GM12892 (cell line): ENCODE measurements around the gene CXCL9.

Experiments used
- POLR2A ChIP-seq: IDR thresholded peaks from 2 replicates; pipeline ENCODE4 v1.6.1; 2011; ENCODE audit warnings: low read depth, low read length, control low read depth
- TAF1 ChIP-seq: IDR thresholded peaks from 2 replicates; pipeline ENCODE4 v1.6.1; 2011; ENCODE audit warnings: low read depth, mild to moderate bottlenecking, control low read depth, low read length, borderline replicate concordance

DNA sequence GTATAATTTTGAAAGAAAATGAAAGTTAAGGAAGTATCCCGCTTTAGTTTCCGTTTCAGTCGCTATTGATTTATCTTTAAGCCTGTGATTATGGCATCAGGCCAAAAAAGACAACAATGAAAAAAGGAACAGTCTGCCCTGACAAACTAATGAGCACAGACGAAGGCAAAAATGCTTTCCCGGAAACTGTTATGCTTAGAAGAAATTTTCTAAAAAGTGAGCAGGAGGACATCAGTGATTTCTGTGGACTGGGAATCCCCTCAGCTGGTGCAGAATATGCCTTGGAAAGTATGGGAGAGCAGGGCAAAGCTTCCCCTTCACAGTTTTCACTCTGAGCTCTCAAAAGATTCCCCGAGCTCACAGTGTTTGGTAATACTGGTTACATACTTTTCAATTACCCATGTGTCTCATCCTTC lies 21.0 kb upstream of the CXCL9 start:
- no peak for TF ChIP-seq POLR2A
- TF ChIP-seq TAF1: no peak
